DOHH2 (cell line): Measurements from ENCODE around the gene GNPTAB.
"Not testable (repeated sequence)": the region's sequence is repeated elsewhere in the genome, so short reads cannot be mapped to it uniquely, and the experiment has no call there.

Experiments used
- H3F3A ChIP-seq: fragments of 200-600 bp; sonication (generic), shearing (Covaris generic); 2 replicates; pipeline ENCODE4 v1.6.0; 2016; ENCODE audit warnings: antibody characterized with exemption, mild to moderate bottlenecking; ENCODE audit not compliant: control insufficient read depth, insufficient read depth
- H3K27ac ChIP-seq: fragments of 200-600 bp; sonication (generic); 2 replicates; pipeline ENCODE4 v1.5.1; 2014; ENCODE audit warnings: low read depth, mild to moderate bottlenecking, low read length, moderate library complexity
- H3K27me3 ChIP-seq: fragments of 200-600 bp; sonication (generic); 2 replicates; pipeline ENCODE4 v1.6.1; 2014; ENCODE audit warnings: mild to moderate bottlenecking, low read length, mixed read lengths; ENCODE audit not compliant: control insufficient read depth
- H3K36me3 ChIP-seq: fragments of 200-600 bp; sonication (generic); 2 replicates; pipeline ENCODE4 v1.6.1; 2014; ENCODE audit warnings: mild to moderate bottlenecking, low read length, moderate library complexity, mixed read lengths; ENCODE audit not compliant: control insufficient read depth
- H3K4me1 ChIP-seq: fragments of 200-600 bp; sonication (generic); 2 replicates; pipeline ENCODE4 v1.6.1; 2014; ENCODE audit warnings: mild to moderate bottlenecking, low read length, mixed read lengths; ENCODE audit not compliant: control insufficient read depth
- H3K4me2 ChIP-seq: fragments of 200-600 bp; sonication (generic); 2 replicates; pipeline ENCODE4 v1.6.0; 2014; ENCODE audit warnings: mild to moderate bottlenecking, low read length, moderate library complexity
- H3K4me3 ChIP-seq: fragments of 200-600 bp; sonication (generic); 2 replicates; pipeline ENCODE4 v1.5.1; 2014; ENCODE audit warnings: mild to moderate bottlenecking, low read length, mixed read lengths
- H3K79me2 ChIP-seq: fragments of 200-600 bp; sonication (generic); 2 replicates; pipeline ENCODE4 v1.6.1; 2014; ENCODE audit warnings: mild to moderate bottlenecking, low read length, mixed read lengths; ENCODE audit not compliant: control insufficient read depth
- H3K9me2 ChIP-seq: fragments of 200-600 bp; sonication (generic); replicated peaks from 2 replicates; pipeline ENCODE4 v1.6.1; 2014; ENCODE audit warnings: mild to moderate bottlenecking, low read length, mixed read lengths; ENCODE audit not compliant: control insufficient read depth
- H3K9me3 ChIP-seq: fragments of 200-600 bp; sonication (generic); 2 replicates; pipeline ENCODE4 v1.6.1; 2014; ENCODE audit warnings: antibody characterized with exemption, low read length, mixed read lengths; ENCODE audit not compliant: control insufficient read depth, insufficient read depth
- H4K20me1 ChIP-seq: fragments of 200-600 bp; sonication (generic); 2 replicates; pipeline ENCODE4 v1.6.0; 2014; ENCODE audit warnings: low read depth, mild to moderate bottlenecking, antibody characterized with exemption, low read length, moderate library complexity; ENCODE audit not compliant: control insufficient read depth, insufficient read depth
- EZH2phosphoT487 ChIP-seq: fragments of 200-600 bp; sonication (generic); IDR thresholded peaks from 2 replicates; pipeline ENCODE4 v1.6.1; 2017; ENCODE audit warnings: borderline replicate concordance, mild to moderate bottlenecking, antibody characterized with exemption, low read length, moderate library complexity, mixed read lengths
- TF ChIP-seq, protein P1 (sequence below): fragments of 200-600 bp; sonication (generic); IDR thresholded peaks from one replicate; pipeline ENCODE4 v1.5.1; 2014; ENCODE audit warnings: antibody characterized with exemption, mild to moderate bottlenecking, low read depth, low read length; ENCODE audit not compliant: poor library complexity, severe bottlenecking

GNPTAB gene

DNA sequence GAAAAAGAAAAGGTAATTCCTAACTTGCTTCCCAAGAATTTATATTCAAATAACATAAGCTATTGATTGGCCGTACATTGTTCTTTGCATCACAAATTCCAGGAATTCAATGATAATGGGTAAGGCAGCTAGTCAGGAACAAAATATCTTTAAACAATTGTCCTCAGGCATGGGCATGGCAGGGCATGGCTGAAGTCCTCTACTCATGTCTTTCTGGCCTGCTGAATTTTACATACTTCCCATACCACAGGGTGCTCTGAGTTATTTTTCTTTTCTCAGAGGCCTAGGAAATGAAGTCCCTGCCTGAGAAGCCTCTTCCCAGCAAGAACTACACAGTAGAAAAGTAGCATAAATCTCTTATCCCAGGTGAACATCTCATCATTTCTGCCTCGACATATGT, 31.5 kb upstream of the GNPTAB start:
- no peaks in the 10 kb centered on the region for H3K79me2 ChIP-seq
- no peak overlapping the region for H3K4me3 ChIP-seq
- no peak overlapping the region for H3K27ac ChIP-seq
- H3K4me1 ChIP-seq: no peaks in the 10 kb centered on the region
- TF ChIP-seq EZH2phosphoT487: no peak
- no peaks in the 10 kb centered on the region for H3K27me3 ChIP-seq
- no peaks in the 10 kb centered on the region for H4K20me1 ChIP-seq
- H3K4me2 ChIP-seq: no peak overlapping the region
- no peaks in the 10 kb centered on the region for H3K9me3 ChIP-seq
- no peaks in the 10 kb centered on the region for H3K36me3 ChIP-seq
- no peaks in the 10 kb centered on the region for H3F3A ChIP-seq
- no peaks in the 10 kb centered on the region for H3K9me2 ChIP-seq

- not testable (repeated sequence) for H3K4me1 ChIP-seq, H4K20me1 ChIP-seq, H3F3A ChIP-seq, H3K4me2 ChIP-seq, H3K36me3 ChIP-seq, H3K9me2 ChIP-seq, H3K79me2 ChIP-seq, H3K4me3 ChIP-seq, H3K9me3 ChIP-seq, H3K27ac ChIP-seq, H3K27me3 ChIP-seq
These were observed 30.9 kb upstream of the GNPTAB start for GRCh38 chr12:101861688-101862087.

GRCh38 chr12:101859664-101860607, 29.2 kb upstream of the GNPTAB start:
- no peaks in the 10 kb centered on the region for H4K20me1 ChIP-seq
- no peaks in the 10 kb centered on the region for H3K27me3 ChIP-seq
- no peak overlapping the region for H3K4me2 ChIP-seq
- no peaks in the 10 kb centered on the region for H3F3A ChIP-seq
- H3K4me3 ChIP-seq: no peak overlapping the region
- no peaks in the 10 kb centered on the region for H3K79me2 ChIP-seq
- no peak for TF ChIP-seq EZH2phosphoT487
- TF ChIP-seq, protein P1, sequence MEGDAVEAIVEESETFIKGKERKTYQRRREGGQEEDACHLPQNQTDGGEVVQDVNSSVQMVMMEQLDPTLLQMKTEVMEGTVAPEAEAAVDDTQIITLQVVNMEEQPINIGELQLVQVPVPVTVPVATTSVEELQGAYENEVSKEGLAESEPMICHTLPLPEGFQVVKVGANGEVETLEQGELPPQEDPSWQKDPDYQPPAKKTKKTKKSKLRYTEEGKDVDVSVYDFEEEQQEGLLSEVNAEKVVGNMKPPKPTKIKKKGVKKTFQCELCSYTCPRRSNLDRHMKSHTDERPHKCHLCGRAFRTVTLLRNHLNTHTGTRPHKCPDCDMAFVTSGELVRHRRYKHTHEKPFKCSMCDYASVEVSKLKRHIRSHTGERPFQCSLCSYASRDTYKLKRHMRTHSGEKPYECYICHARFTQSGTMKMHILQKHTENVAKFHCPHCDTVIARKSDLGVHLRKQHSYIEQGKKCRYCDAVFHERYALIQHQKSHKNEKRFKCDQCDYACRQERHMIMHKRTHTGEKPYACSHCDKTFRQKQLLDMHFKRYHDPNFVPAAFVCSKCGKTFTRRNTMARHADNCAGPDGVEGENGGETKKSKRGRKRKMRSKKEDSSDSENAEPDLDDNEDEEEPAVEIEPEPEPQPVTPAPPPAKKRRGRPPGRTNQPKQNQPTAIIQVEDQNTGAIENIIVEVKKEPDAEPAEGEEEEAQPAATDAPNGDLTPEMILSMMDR: no peak
- no peaks in the 10 kb centered on the region for H3K9me2 ChIP-seq
- H3K27ac ChIP-seq: no peak overlapping the region
- peaks cover 19% of the 10 kb centered on the region for H3K4me1 ChIP-seq
- no peaks in the 10 kb centered on the region for H3K9me3 ChIP-seq
- no peaks in the 10 kb centered on the region for H3K36me3 ChIP-seq

DNA sequence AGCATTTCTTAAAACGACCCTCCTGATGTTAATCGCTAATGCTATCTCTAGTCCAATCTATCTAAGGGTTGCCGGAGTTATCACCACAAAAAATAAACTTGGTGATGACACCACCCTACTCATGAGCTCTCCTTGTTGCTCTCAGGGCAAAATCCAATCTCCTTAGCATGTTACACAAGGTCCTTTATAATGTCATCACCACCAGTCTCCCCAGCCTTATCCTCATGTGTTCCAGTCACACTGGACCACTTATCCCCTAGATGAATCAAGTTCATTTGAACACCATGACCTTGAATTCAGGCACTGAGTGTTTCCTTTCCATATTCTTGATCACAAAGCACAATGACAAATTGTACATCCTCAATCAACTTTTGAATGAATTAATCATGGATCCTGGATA, 27.6 kb upstream of the GNPTAB start:
- no peak overlapping the region for H3K4me2 ChIP-seq

More for the DNA sequence above, 27.6 kb upstream of the GNPTAB start:
- Histone ChIP-seq H3K4me3 (no peak overlapping the region), H3K9me3 (no peaks in the 10 kb centered on the region), H3K27ac (no peak overlapping the region), H3K36me3 (no peaks in the 10 kb centered on the region), H3F3A (no peaks in the 10 kb centered on the region), H3K79me2 (no peaks in the 10 kb centered on the region), H4K20me1 (no peaks in the 10 kb centered on the region), H3K27me3 (no peaks in the 10 kb centered on the region), H3K9me2 (no peaks in the 10 kb centered on the region), H3K4me1 (peaks cover 26% of the 10 kb centered on the region)
- TF ChIP-seq, protein P1: no peak
- no peak for TF ChIP-seq EZH2phosphoT487
